SHP77 (cell line): ENCODE measurements around the gene AFF1.
"Not testable (repeated sequence)": the region's sequence is repeated elsewhere in the genome, so short reads cannot be mapped to it uniquely, and the experiment has no call there.

ENCODE experiments used
- DNase-seq, 2 experiments: peaks; one replicate each; lab custom pipeline; 2025; lab: John Stamatoyannopoulos, UW

AFF1 gene

GRCh38 chr4:87116231-87116630, 181.4 kb downstream of the AFF1 start:
- DNase-seq, result no peak

- DNase-seq, result no peak
These were observed 182.4 kb downstream of the AFF1 start for GRCh38 chr4:87117051-87117731.

- no peak for DNase-seq
These were observed 182.9 kb downstream of the AFF1 start for GRCh38 chr4:87117732-87118075.

GRCh38 chr4:87118421-87118820, 183.6 kb downstream of the AFF1 start:
- DNase-seq, result no peak

GRCh38 chr4:87118826-87119225, 184.0 kb downstream of the AFF1 start:
- no peak for DNase-seq

- DNase-seq, result no peak
These were observed 185.2 kb downstream of the AFF1 start for GRCh38 chr4:87120010-87120409.

GRCh38 chr4:87120411-87121162, 185.8 kb downstream of the AFF1 start:
- peak in 1 of 2 experiments; percentile 7 for DNase-seq

GRCh38 chr4:87121341-87122065, 186.7 kb downstream of the AFF1 start:
- no peak for DNase-seq

- no peak for DNase-seq
These were observed 187.4 kb downstream of the AFF1 start for GRCh38 chr4:87122252-87122651.

- no peak for DNase-seq
These were observed 191.2 kb downstream of the AFF1 start for GRCh38 chr4:87126056-87126455.

GRCh38 chr4:87128006-87128705, 193.3 kb downstream of the AFF1 start:
- DNase-seq, result no peak

- no peak for DNase-seq
These were observed 194.9 kb downstream of the AFF1 start for GRCh38 chr4:87129681-87130080.

GRCh38 chr4:87130985-87131703, 196.3 kb downstream of the AFF1 start:
- no peak for DNase-seq

GRCh38 chr4:87132035-87132434, 197.2 kb downstream of the AFF1 start:
- DNase-seq, result no peak

- DNase-seq, result no peak
These were observed 198.4 kb downstream of the AFF1 start for GRCh38 chr4:87133183-87133582.

- DNase-seq, result no peak
These were observed 199.3 kb downstream of the AFF1 start for GRCh38 chr4:87134122-87134521.

GRCh38 chr4:87141428-87141827, 206.6 kb downstream of the AFF1 start:
- no peak for DNase-seq

- no peak for DNase-seq
These were observed 209.5 kb downstream of the AFF1 start for GRCh38 chr4:87144356-87144755.

GRCh38 chr4:87145934-87146333, 211.1 kb downstream of the AFF1 start:
- DNase-seq, result not testable (repeated sequence)

- no peak for DNase-seq
These were observed 212.3 kb downstream of the AFF1 start for GRCh38 chr4:87147116-87147515.

- peak; percentile 64 to 72 for DNase-seq
These were observed 215.9 kb downstream of the AFF1 start for GRCh38 chr4:87150498-87151261.
